ENCODE results near the gene NALCN. TPM values are rescaled to one million over a fixed set of nuclear protein-coding genes. Genes with fewer than 3 reads are reported as not detected.

Gene NALCN
- total and polyA plus RNA-seq, 2 donors (not counting 1 experiment from before 2014, with no cell fraction given), result not detected

DNA sequence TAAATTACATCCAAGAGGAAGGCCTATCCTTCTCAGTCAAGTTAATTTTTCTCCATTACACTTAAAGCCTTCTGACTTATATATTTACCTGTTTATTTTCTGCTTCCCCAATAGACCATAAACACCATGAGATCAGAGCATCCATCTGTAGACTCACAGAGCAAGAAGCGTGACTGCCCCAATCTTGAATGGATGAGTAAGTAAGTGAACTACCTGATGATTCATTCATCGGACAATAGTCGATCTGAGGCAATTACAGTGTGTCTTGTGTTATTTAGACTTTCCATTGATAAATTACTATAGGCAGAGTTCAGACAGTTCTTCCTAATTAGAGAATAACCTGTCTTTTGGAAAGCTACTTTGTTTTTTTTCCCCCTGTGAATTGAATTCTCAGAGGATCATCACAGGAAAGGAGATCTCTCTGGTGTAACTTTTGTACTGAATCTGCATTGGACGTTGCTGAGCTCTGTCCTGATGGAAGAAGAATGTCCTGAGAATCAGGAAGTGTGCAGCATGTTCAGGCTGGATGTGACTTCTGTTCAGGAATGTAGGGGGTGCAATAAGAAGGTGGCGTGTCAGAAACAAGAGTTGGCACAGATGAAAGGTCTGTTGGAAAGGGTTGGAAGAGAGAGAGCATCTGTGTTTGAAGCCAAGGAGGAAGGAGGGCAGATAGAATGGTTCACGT lies 367.0 kb downstream of the NALCN start:
- H3K27me3 ChIP-seq (replicated peaks in 1 of 4; ENCODE audit: control extremely low read depth in 1 of 4, control insufficient read depth in 3 of 4, insufficient read depth in 4 of 4, low read length in 3 of 4), result no peaks in the 10 kb centered on the region
- H3K4me2 ChIP-seq (replicated peaks; ENCODE audit: low read depth, low read length, poor library complexity, severe bottlenecking), result no peak overlapping the region
- Mint-ChIP-seq H3K9me3 (ENCODE audit: insufficient read depth) (no peaks in the 10 kb centered on the region), H3K4me1 (no peaks in the 10 kb centered on the region), H3K27me3 (no peaks in the 10 kb centered on the region), H3K4me3 (no peak overlapping the region), H3K27ac (no peak overlapping the region)
- no peaks in the 10 kb centered on the region for H3K36me3 ChIP-seq (replicated peaks in 1 of 2; ENCODE audit: control extremely low read depth in 1 of 2, control insufficient read depth in 1 of 2, extremely low read depth in 1 of 2, insufficient read depth in 2 of 2, low read length in 1 of 2)
- H4K20me1 ChIP-seq (ENCODE audit: control insufficient read depth, insufficient read depth, low read length, poor library complexity, severe bottlenecking), result no peaks in the 10 kb centered on the region
- DNase-seq (no peak), ATAC-seq (ENCODE audit: low read depth) (no peak)
- H2AFZ ChIP-seq (ENCODE audit: insufficient read depth, low read depth, low read length, poor library complexity, severe bottlenecking), result no peak overlapping the region
- H3K9ac ChIP-seq (ENCODE audit: low read length), result no peak overlapping the region
- TF ChIP-seq, protein P1, sequence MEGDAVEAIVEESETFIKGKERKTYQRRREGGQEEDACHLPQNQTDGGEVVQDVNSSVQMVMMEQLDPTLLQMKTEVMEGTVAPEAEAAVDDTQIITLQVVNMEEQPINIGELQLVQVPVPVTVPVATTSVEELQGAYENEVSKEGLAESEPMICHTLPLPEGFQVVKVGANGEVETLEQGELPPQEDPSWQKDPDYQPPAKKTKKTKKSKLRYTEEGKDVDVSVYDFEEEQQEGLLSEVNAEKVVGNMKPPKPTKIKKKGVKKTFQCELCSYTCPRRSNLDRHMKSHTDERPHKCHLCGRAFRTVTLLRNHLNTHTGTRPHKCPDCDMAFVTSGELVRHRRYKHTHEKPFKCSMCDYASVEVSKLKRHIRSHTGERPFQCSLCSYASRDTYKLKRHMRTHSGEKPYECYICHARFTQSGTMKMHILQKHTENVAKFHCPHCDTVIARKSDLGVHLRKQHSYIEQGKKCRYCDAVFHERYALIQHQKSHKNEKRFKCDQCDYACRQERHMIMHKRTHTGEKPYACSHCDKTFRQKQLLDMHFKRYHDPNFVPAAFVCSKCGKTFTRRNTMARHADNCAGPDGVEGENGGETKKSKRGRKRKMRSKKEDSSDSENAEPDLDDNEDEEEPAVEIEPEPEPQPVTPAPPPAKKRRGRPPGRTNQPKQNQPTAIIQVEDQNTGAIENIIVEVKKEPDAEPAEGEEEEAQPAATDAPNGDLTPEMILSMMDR (IDR thresholded peaks at IDR 0.05), result no peak
- no peak for TF ChIP-seq EZH2 (IDR thresholded peaks at IDR 0.05; ENCODE audit: borderline replicate concordance, insufficient read depth, low read depth, low read length, poor library complexity, severe bottlenecking)
- H3K79me2 ChIP-seq (ENCODE audit: control insufficient read depth, insufficient read depth, low read length), result no peaks in the 10 kb centered on the region
- no peak overlapping the region for H3K27ac ChIP-seq (ENCODE audit: low read length in 2 of 2)
- intact Hi-C loops (cut with micrococcal nuclease), result no loop called here
- ChIA-PET POLR2A (no interaction called here), CTCF (no interaction called here)
- no peak overlapping the region for H3K4me3 ChIP-seq (ENCODE audit: control extremely low read depth in 1 of 5, extremely low read depth in 1 of 5, insufficient read depth in 1 of 5, low read depth in 2 of 5, low read length in 4 of 5)
- 79% methylated on average over 3 of the region's 6 CpGs for WGBS (ENCODE audit: insufficient coverage)
- no peaks in the 10 kb centered on the region for H3K4me1 ChIP-seq (ENCODE audit: control insufficient read depth in 2 of 2, insufficient read depth in 2 of 2, low read length in 2 of 2)
- H3K9me3 ChIP-seq (ENCODE audit: control extremely low read depth in 1 of 3, control insufficient read depth in 2 of 3, insufficient read depth in 1 of 3, low read length in 2 of 3), result peaks cover 0 to 9% (median 1%) of the 10 kb centered on the region in 3 donors

DNA sequence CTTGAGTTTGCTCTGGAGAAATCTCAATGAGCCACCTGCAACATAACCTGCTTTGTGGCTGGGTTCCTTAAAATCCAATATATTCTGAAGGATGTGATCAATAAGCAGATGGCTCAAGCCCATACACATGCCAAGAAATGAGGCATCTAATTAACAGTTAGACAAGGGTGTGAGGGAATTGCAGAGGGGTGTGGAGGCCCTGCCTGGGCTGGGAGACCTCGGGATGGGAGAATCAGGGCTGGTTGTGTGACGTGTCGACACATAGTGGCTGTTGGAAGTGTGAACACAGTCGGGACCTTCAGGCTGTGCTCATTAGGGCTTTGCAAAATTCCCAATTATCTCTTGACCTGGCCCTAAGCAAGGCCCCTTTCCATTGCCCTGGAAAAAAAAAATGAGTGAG lies 379.8 kb downstream of the NALCN start:
- H2AFZ ChIP-seq (ENCODE audit: insufficient read depth, low read depth, low read length, poor library complexity, severe bottlenecking), result no peak overlapping the region
- no peak for ATAC-seq (ENCODE audit: low read depth)
- intact Hi-C loops (cut with micrococcal nuclease), result no loop called here
- ChIA-PET POLR2A (no interaction called here), CTCF (no interaction called here)
- peaks cover 0 to 7% (median 0%) of the 10 kb centered on the region in 3 donors for H3K9me3 ChIP-seq (ENCODE audit: control extremely low read depth in 1 of 3, control insufficient read depth in 2 of 3, insufficient read depth in 1 of 3, low read length in 2 of 3)
- H3K9ac ChIP-seq (ENCODE audit: low read length), result no peak overlapping the region
- no peak overlapping the region for H3K4me3 ChIP-seq (ENCODE audit: control extremely low read depth in 1 of 5, extremely low read depth in 1 of 5, insufficient read depth in 1 of 5, low read depth in 2 of 5, low read length in 4 of 5)
- no peaks in the 10 kb centered on the region for H3K4me1 Mint-ChIP-seq
- peaks cover 8% of the 10 kb centered on the region for H3K9me3 Mint-ChIP-seq (ENCODE audit: insufficient read depth)
- peaks cover 2% of the 10 kb centered on the region for H3K27me3 Mint-ChIP-seq
- H3K4me1 ChIP-seq (ENCODE audit: control insufficient read depth in 2 of 2, insufficient read depth in 2 of 2, low read length in 2 of 2), result no peaks in the 10 kb centered on the region
- no peak overlapping the region for H3K27ac Mint-ChIP-seq
- H3K4me3 Mint-ChIP-seq, result no peak overlapping the region
- H3K4me2 ChIP-seq (replicated peaks; ENCODE audit: low read depth, low read length, poor library complexity, severe bottlenecking), result no peak overlapping the region
- H4K20me1 ChIP-seq (ENCODE audit: control insufficient read depth, insufficient read depth, low read length, poor library complexity, severe bottlenecking), result no peaks in the 10 kb centered on the region
- 78% methylated on average over 3 of the region's 4 CpGs for WGBS (ENCODE audit: insufficient coverage)
- no peaks in the 10 kb centered on the region for H3K79me2 ChIP-seq (ENCODE audit: control insufficient read depth, insufficient read depth, low read length)
- DNase-seq, result no peak
- no peak for TF ChIP-seq EZH2 (IDR thresholded peaks at IDR 0.05; ENCODE audit: borderline replicate concordance, insufficient read depth, low read depth, low read length, poor library complexity, severe bottlenecking)
- TF ChIP-seq, protein P1 (IDR thresholded peaks at IDR 0.05), result no peak
- H3K27me3 ChIP-seq (replicated peaks in 1 of 4; ENCODE audit: control extremely low read depth in 1 of 4, control insufficient read depth in 3 of 4, insufficient read depth in 4 of 4, low read length in 3 of 4), result peaks cover 0 to 6% (median 0%) of the 10 kb centered on the region in 4 experiments
- no peaks in the 10 kb centered on the region for H3K36me3 ChIP-seq (replicated peaks in 1 of 2; ENCODE audit: control extremely low read depth in 1 of 2, control insufficient read depth in 1 of 2, extremely low read depth in 1 of 2, insufficient read depth in 2 of 2, low read length in 1 of 2)
- no peak overlapping the region for H3K27ac ChIP-seq (ENCODE audit: low read length in 2 of 2)

Data from B cell (primary cell).